Right lobe of liver (tissue), 4 donors: ENCODE results near the gene R3HDM2.

ENCODE experiments used
- CTCF ChIP-seq, 4 donors: fragments of 200-600 bp in 3 of 4; fragments of 450-650 bp in 1 of 4; IDR thresholded peaks; one replicate each; pipeline versions ENCODE4 v1.5.1 to v1.8.0; 2016 to 2022; ENCODE audit warnings: antibody characterized with exemption in 4 of 4, mild to moderate bottlenecking in 2 of 4
- POLR2A ChIP-seq: fragments of 450-650 bp; IDR thresholded peaks from one replicate; pipeline ENCODE4 v1.6.1; 2017; ENCODE audit warnings: antibody characterized with exemption, mild to moderate bottlenecking
- donor health status: DM: no; HTN: no; CAD: no.
- donor health status: DM: no; HTN: no; CAD: no.
- donor health status: DM: no; HTN: yes; CAD: no.

- TF ChIP-seq POLR2A: no peak
- no peak for TF ChIP-seq CTCF (IDR thresholded peaks at IDR 0.05)
These were observed 168.6 kb downstream of the R3HDM2 start for GRCh38 chr12:57262126-57262822.
